OCI-LY1 (cell line): ENCODE data around the gene PHYHIPL.

Experiments
- H2AFZ ChIP-seq: fragments of 200-600 bp; sonication (generic), shearing (Covaris generic); 2 replicates; pipeline ENCODE4 v1.6.0; 2014; ENCODE audit warnings: antibody characterized with exemption, mild to moderate bottlenecking, low read length
- H3F3A ChIP-seq: fragments of 200-600 bp; sonication (generic), shearing (Covaris generic); 2 replicates; pipeline ENCODE4 v1.6.0; 2014; ENCODE audit warnings: mild to moderate bottlenecking, antibody characterized with exemption, low read length, moderate library complexity; ENCODE audit not compliant: insufficient read depth
- H3K27ac ChIP-seq: fragments of 200-600 bp; sonication (generic); 2 replicates; pipeline ENCODE4 v1.5.1; 2014; ENCODE audit warnings: low read length, mixed run types, mild to moderate bottlenecking, low read depth; ENCODE audit not compliant: poor library complexity, severe bottlenecking
- H3K27me3 ChIP-seq: fragments of 200-600 bp; sonication (generic); 2 replicates; pipeline ENCODE4 v1.6.0; 2014; ENCODE audit warnings: antibody characterized with exemption, mild to moderate bottlenecking, low read length, moderate library complexity; ENCODE audit not compliant: insufficient read depth
- H3K36me3 ChIP-seq: fragments of 200-600 bp; sonication (generic); 2 replicates; pipeline ENCODE4 v1.6.1; 2014; ENCODE audit warnings: mild to moderate bottlenecking, antibody characterized with exemption, low read length, moderate library complexity, mixed read lengths; ENCODE audit not compliant: insufficient read depth
- H3K4me1 ChIP-seq: fragments of 200-600 bp; sonication (generic); 2 replicates; pipeline ENCODE4 v1.5.1; 2014; ENCODE audit warnings: mild to moderate bottlenecking, low read length, moderate library complexity; ENCODE audit not compliant: insufficient read depth, severe bottlenecking
- H3K4me2 ChIP-seq: fragments of 200-600 bp; sonication (generic), shearing (Covaris generic); 2 replicates; pipeline ENCODE4 v1.6.1; 2014; ENCODE audit warnings: low read length
- H3K4me3 ChIP-seq: fragments of 200-600 bp; sonication (generic); 2 replicates; pipeline ENCODE4 v1.5.1; 2014; ENCODE audit warnings: low read length, low read depth, mild to moderate bottlenecking, mixed read lengths; ENCODE audit not compliant: poor library complexity, severe bottlenecking
- H3K79me2 ChIP-seq: fragments of 200-600 bp; shearing (Covaris generic); 2 replicates; pipeline ENCODE4 v1.6.1; 2016; ENCODE audit warnings: mixed run types, low read length, mixed read lengths; ENCODE audit not compliant: insufficient read depth
- H3K9ac ChIP-seq: fragments of 200-600 bp; sonication (generic), shearing (Covaris generic); 2 replicates; pipeline ENCODE4 v1.6.1; 2014; ENCODE audit warnings: mild to moderate bottlenecking, low read length, mixed read lengths
- H3K9me2 ChIP-seq: fragments of 200-600 bp; sonication (generic), shearing (Covaris generic); 2 replicates; pipeline ENCODE4 v1.6.1; 2014; ENCODE audit warnings: low read depth, mild to moderate bottlenecking, low read length, mixed read lengths
- H3K9me3 ChIP-seq: fragments of 200-600 bp; shearing (Covaris generic); 2 replicates; pipeline ENCODE4 v1.6.1; 2014; ENCODE audit warnings: low read length, mixed read lengths
- H4K20me1 ChIP-seq: fragments of 200-600 bp; sonication (generic), shearing (Covaris generic); 2 replicates; pipeline ENCODE4 v1.6.0; 2016; ENCODE audit warnings: mild to moderate bottlenecking, low read length; ENCODE audit not compliant: insufficient read depth
- CTCF ChIP-seq: fragments of 200-600 bp; sonication (generic), shearing (Covaris generic); IDR thresholded peaks from 2 replicates; pipeline ENCODE4 v1.5.1; 2017; ENCODE audit warnings: mild to moderate bottlenecking, antibody characterized with exemption, low read length, moderate library complexity, mixed read lengths
- EZH2 ChIP-seq: fragments of 200-600 bp; sonication (generic), shearing (Covaris generic); IDR thresholded peaks from 2 replicates; pipeline ENCODE4 v1.8.0; 2017; ENCODE audit warnings: borderline replicate concordance, mixed run types, mild to moderate bottlenecking, antibody characterized with exemption, low read length, moderate library complexity, mixed read lengths

PHYHIPL gene

GRCh38 chr10:59270492-59270891 lies 94.0 kb downstream of the PHYHIPL start:
- H3K9ac ChIP-seq: no peak overlapping the region
- no peaks in the 10 kb centered on the region for H3K27me3 ChIP-seq
- no peak overlapping the region for H3K27ac ChIP-seq
- no peaks in the 10 kb centered on the region for H3F3A ChIP-seq
- no peaks in the 10 kb centered on the region for H3K9me3 ChIP-seq
- no peaks in the 10 kb centered on the region for H4K20me1 ChIP-seq
- H3K36me3 ChIP-seq: no peaks in the 10 kb centered on the region
- no peaks in the 10 kb centered on the region for H3K79me2 ChIP-seq
- H3K4me1 ChIP-seq: no peaks in the 10 kb centered on the region
- H2AFZ ChIP-seq: no peak overlapping the region
- H3K9me2 ChIP-seq: no peaks in the 10 kb centered on the region
- H3K4me2 ChIP-seq: no peak overlapping the region
- no peak overlapping the region for H3K4me3 ChIP-seq
- TF ChIP-seq EZH2 (no peak), CTCF (no peak)

DNA sequence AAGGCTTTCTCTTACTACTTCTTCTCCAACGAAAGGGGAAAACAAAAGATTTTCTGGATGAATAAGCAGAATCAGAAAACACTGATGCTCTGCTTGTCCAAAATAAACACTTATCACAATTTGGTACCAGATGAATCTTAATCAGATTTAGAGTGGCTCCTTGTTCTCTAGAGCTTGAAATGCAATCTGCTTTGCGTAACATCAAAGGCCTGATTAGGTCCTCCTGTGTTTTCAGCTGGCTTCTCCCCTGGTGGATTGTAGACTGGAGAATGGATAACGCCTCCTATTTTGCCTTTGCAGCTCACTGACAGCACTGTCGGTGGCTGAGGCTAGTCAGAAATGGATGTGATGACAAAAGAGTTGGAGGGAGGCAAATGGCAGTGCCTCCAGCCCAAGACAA lies 94.7 kb downstream of the PHYHIPL start:
- Histone ChIP-seq H4K20me1 (no peaks in the 10 kb centered on the region), H3K4me3 (no peak overlapping the region), H3F3A (no peaks in the 10 kb centered on the region), H3K79me2 (no peaks in the 10 kb centered on the region), H3K4me2 (no peak overlapping the region), H3K9ac (no peak overlapping the region), H2AFZ (no peak overlapping the region), H3K9me3 (no peaks in the 10 kb centered on the region), H3K4me1 (no peaks in the 10 kb centered on the region), H3K27me3 (no peaks in the 10 kb centered on the region), H3K36me3 (no peaks in the 10 kb centered on the region), H3K27ac (no peak overlapping the region), H3K9me2 (no peaks in the 10 kb centered on the region)
- TF ChIP-seq CTCF: no peak
- no peak for TF ChIP-seq EZH2

DNA sequence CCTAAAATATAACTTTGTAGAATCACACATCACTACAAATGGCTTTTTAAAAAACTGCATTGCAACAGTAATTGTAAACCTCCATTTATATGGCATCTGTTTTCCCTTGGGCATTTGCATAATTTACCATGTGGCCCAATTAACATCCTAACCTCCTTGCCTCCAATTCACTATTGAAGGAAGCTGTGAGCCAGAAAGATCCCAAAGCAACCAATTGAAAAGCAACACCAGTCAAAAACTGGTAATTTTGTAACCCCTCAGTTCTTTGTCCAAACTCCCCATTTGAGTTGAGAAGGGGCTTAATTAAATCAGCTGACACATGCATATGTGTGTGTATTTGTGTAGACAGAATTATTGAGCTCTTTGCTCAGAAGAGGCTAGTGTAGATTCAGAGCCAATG lies 95.6 kb downstream of the PHYHIPL start:
- Histone ChIP-seq H3K9me3 (no peaks in the 10 kb centered on the region), H3K4me2 (no peak overlapping the region), H3K4me1 (no peaks in the 10 kb centered on the region), H3K27ac (no peak overlapping the region), H4K20me1 (no peaks in the 10 kb centered on the region), H3K9me2 (no peaks in the 10 kb centered on the region), H3F3A (no peaks in the 10 kb centered on the region), H3K36me3 (no peaks in the 10 kb centered on the region), H3K27me3 (no peaks in the 10 kb centered on the region), H3K79me2 (no peaks in the 10 kb centered on the region), H3K9ac (no peak overlapping the region), H3K4me3 (no peak overlapping the region), H2AFZ (no peak overlapping the region)
- no peak for TF ChIP-seq CTCF
- no peak for TF ChIP-seq EZH2
